PC-9 (cell line): ENCODE results near the gene TADA3. TPM values are rescaled to one million over a fixed set of nuclear protein-coding genes. Genes with fewer than 3 reads are reported as not detected.

ENCODE experiments used
- BruUV-seq: library from RNA; stranded (reverse); fragments of 400-500 nt; replicated peaks from 2 replicates; lab custom pipeline; 2021; lab: Mats Ljungman, UMichigan
- CTCF ChIA-PET: fragments of 300-600 bp; sonication (Branson Sonifier 250); formaldehyde crosslinking; loops from one replicate; lab custom pipeline; 2022; ENCODE audit warnings: antibody characterized with exemption; lab: Charles Lee
- POLR2A ChIA-PET: fragments of 300-600 bp; sonication (Branson Sonifier 250); formaldehyde crosslinking; loops from one replicate; lab custom pipeline; 2022; ENCODE audit warnings: antibody characterized with exemption; ENCODE audit not compliant: unreplicated experiment; lab: Charles Lee
- DNase-seq, 2 experiments: peaks; one replicate each; pipeline versions ENCODE4 v3.0.0 to v3.0.0-alpha.2; 2015 to 2022; ENCODE audit warnings: mixed read lengths in 1 of 2
- H2AFZ ChIP-seq: fragments of 200-600 bp; sonication (generic); 2 replicates; pipeline ENCODE4 v1.8.1; 2017; ENCODE audit warnings: antibody characterized with exemption
- H3F3A ChIP-seq: fragments of 200-600 bp; sonication (generic); 2 replicates; pipeline ENCODE4 v1.8.1; 2017; ENCODE audit warnings: antibody characterized with exemption, mild to moderate bottlenecking, low read depth; ENCODE audit not compliant: insufficient read depth
- H3K27ac ChIP-seq: fragments of 200-600 bp; sonication (generic); 2 replicates; pipeline ENCODE4 v1.6.1; 2016; ENCODE audit warnings: mixed run types
- H3K27me3 ChIP-seq: fragments of 200-600 bp; sonication (generic); 2 replicates; pipeline ENCODE4 v1.6.1; 2016; ENCODE audit warnings: low read depth, mixed run types; ENCODE audit not compliant: insufficient read depth
- H3K36me3 ChIP-seq: fragments of 200-600 bp; sonication (generic); 2 replicates; pipeline ENCODE4 v1.6.1; 2016; ENCODE audit warnings: low read depth, mixed run types
- H3K4me1 ChIP-seq: fragments of 200-600 bp; sonication (generic); replicated peaks from 2 replicates; pipeline ENCODE4 v1.6.1; 2016; ENCODE audit warnings: mixed run types; ENCODE audit not compliant: insufficient read depth
- H3K4me2 ChIP-seq: fragments of 200-600 bp; sonication (generic); 2 replicates; pipeline ENCODE4 v1.6.1; 2017; ENCODE audit warnings: mixed run types
- H3K4me3 ChIP-seq: fragments of 200-600 bp; sonication (generic); 2 replicates; pipeline ENCODE4 v1.6.1; 2016; ENCODE audit warnings: mixed run types
- H3K79me2 ChIP-seq: fragments of 200-600 bp; sonication (generic); 2 replicates; pipeline ENCODE4 v1.6.1; 2017; ENCODE audit warnings: low read depth, mixed run types
- H3K9me2 ChIP-seq: fragments of 200-600 bp; sonication (generic); 2 replicates; pipeline ENCODE4 v1.8.1; 2017; ENCODE audit warnings: mild to moderate bottlenecking; ENCODE audit not compliant: insufficient read depth
- H3K9me3 ChIP-seq: fragments of 200-600 bp; sonication (generic); 2 replicates; pipeline ENCODE4 v1.8.1; 2016; ENCODE audit warnings: low read depth; ENCODE audit not compliant: insufficient read depth
- H4K20me1 ChIP-seq: fragments of 200-600 bp; sonication (generic); 2 replicates; pipeline ENCODE4 v1.8.1; 2017; ENCODE audit not compliant: insufficient read depth
- CTCF ChIP-seq: fragments of 200-600 bp; sonication (generic); conservative IDR thresholded peaks from 2 replicates; pipeline ENCODE4 v1.6.1; 2017; ENCODE audit warnings: mixed run types, antibody characterized with exemption, mild to moderate bottlenecking, moderate library complexity
- EZH2 ChIP-seq: fragments of 200-600 bp; sonication (generic); IDR thresholded peaks from 2 replicates; pipeline ENCODE4 v1.8.0; 2017; ENCODE audit warnings: antibody characterized with exemption, low read depth
- intact Hi-C: fragments of 100-400 bp; cut with micrococcal nuclease; formaldehyde crosslinking; loops from one replicate; pipeline ENCODE4 v1.10.0; 2022; ENCODE audit not compliant: unreplicated experiment
- total RNA-seq: library from RNA; stranded (reverse); gene quantifications from 2 replicates; pipeline ENCODE4 v1.2.3, GENCODE V29; 2021

The TADA3 gene
- total RNA-seq, 1 experiment from 2014 or later, result 72.4 TPM

- H2AFZ ChIP-seq, result no peak overlapping the region
- no peaks in the 10 kb centered on the region for H3K9me3 ChIP-seq
- H3K4me3 ChIP-seq, result no peak overlapping the region
- ChIA-PET POLR2A (no interaction called here), CTCF (no interaction called here)
- peaks cover 6% of the 10 kb centered on the region; the same call in 1 of the 2 replicates for H4K20me1 ChIP-seq
- no peaks in the 10 kb centered on the region for H3K27me3 ChIP-seq
- 0 out of 2 replicates have a peak, but pooled peaks cover 2% of the 10 kb centered on the region for H3K4me1 ChIP-seq
- no peaks in the 10 kb centered on the region for H3K79me2 ChIP-seq
- no TSS peak for BruUV-seq
- peaks cover 23% of the 10 kb centered on the region for H3K36me3 ChIP-seq
- intact Hi-C loops, result loop anchor here (10.0 kb wide), 1 partner anchor 581 kb away; the partner anchor contains the start of gene SEC13
- no peaks in the 10 kb centered on the region for H3K9me2 ChIP-seq
- no peak overlapping the region for H3K4me2 ChIP-seq
- TF ChIP-seq CTCF, result no peak
- TF ChIP-seq EZH2, result no peak
- peaks cover 16% of the 10 kb centered on the region for H3F3A ChIP-seq
- H3K27ac ChIP-seq, result no peak overlapping the region
- DNase-seq, result no peak
Measured at GRCh38 chr3:9744162-9744561, 48.1 kb downstream of the TADA3 start.

- Histone ChIP-seq H3F3A (peaks cover 10% of the 10 kb centered on the region), H3K79me2 (no peaks in the 10 kb centered on the region), H3K27me3 (no peaks in the 10 kb centered on the region), H3K4me2 (no peak overlapping the region), H3K9me3 (no peaks in the 10 kb centered on the region), H4K20me1 (peaks cover 8% of the 10 kb centered on the region; the same call in 1 of the 2 replicates), H3K4me3 (no peak overlapping the region), H2AFZ (no peak overlapping the region), H3K36me3 (peaks cover 29% of the 10 kb centered on the region), H3K27ac (no peak overlapping the region), H3K9me2 (no peaks in the 10 kb centered on the region), H3K4me1 (no peaks in the 10 kb centered on the region)
- ChIA-PET CTCF (no interaction called here), POLR2A (no interaction called here)
- TF ChIP-seq EZH2, result no peak
- TF ChIP-seq CTCF, result no peak
- no peak for DNase-seq
- intact Hi-C loops, result loop anchor here (10.0 kb wide), 1 partner anchor 581 kb away; the partner anchor contains the start of gene SEC13
- no TSS peak for BruUV-seq
Measured at GRCh38 chr3:9743548-9743947, 48.7 kb downstream of the TADA3 start.

- Histone ChIP-seq H3K9me3 (no peaks in the 10 kb centered on the region), H2AFZ (no peak overlapping the region), H3K36me3 (peaks cover 35% of the 10 kb centered on the region), H3K4me1 (no peaks in the 10 kb centered on the region), H4K20me1 (peaks cover 10% of the 10 kb centered on the region; the same call in 1 of the 2 replicates), H3K4me3 (no peak overlapping the region), H3K9me2 (no peaks in the 10 kb centered on the region), H3K27me3 (no peaks in the 10 kb centered on the region), H3F3A (peaks cover 3% of the 10 kb centered on the region; the same call in 1 of the 2 replicates), H3K27ac (no peak overlapping the region), H3K4me2 (no peak overlapping the region), H3K79me2 (no peaks in the 10 kb centered on the region)
- POLR2A ChIA-PET, result no interaction called here
- intact Hi-C loops, result loop anchor here (10.0 kb wide), 1 partner anchor 582 kb away; the partner anchor contains the start of gene SEC13
- no peak for DNase-seq
- BruUV-seq, result no TSS peak
- CTCF ChIA-PET, result no interaction called here
- TF ChIP-seq EZH2 (no peak), CTCF (no peak)
Measured at GRCh38 chr3:9742560-9742959, 49.7 kb downstream of the TADA3 start.
